GM12891 (cell line): ENCODE data around the gene PIK3CB.
"Not testable (repeated sequence)": the region's sequence is repeated elsewhere in the genome, so short reads cannot be mapped to it uniquely, and the experiment has no call there.

ENCODE experiments used
- DNase-seq: peaks from one replicate; pipeline ENCODE4 v3.0.0; 2011; ENCODE audit warnings: low spot score; ENCODE audit not compliant: insufficient read length
- FAIRE-seq: peaks from 2 replicates; lab custom pipeline; 2011; peaks lifted over from hg19 to GRCh38; lab: Jason Lieb, UNC
- PAX5 ChIP-seq: IDR thresholded peaks from 2 replicates; pipeline ENCODE4 v1.6.1; 2011; ENCODE audit warnings: low read length, moderate library complexity, mild to moderate bottlenecking; ENCODE audit not compliant: insufficient read depth, severe bottlenecking
- POLR2A ChIP-seq: IDR thresholded peaks from 2 replicates; pipeline ENCODE4 v1.6.1; 2011; ENCODE audit warnings: low read depth, low read length, control low read depth
- POLR2AphosphoS5 ChIP-seq: IDR thresholded peaks from 2 replicates; pipeline ENCODE4 v1.6.1; 2011; ENCODE audit warnings: low read depth, low read length, control low read depth
- POU2F2 ChIP-seq: IDR thresholded peaks from 2 replicates; pipeline ENCODE4 v1.6.1; 2011; ENCODE audit warnings: low read depth, mild to moderate bottlenecking, control low read depth, low read length, moderate library complexity
- SPI1 ChIP-seq: IDR thresholded peaks from 2 replicates; pipeline ENCODE4 v1.6.1; 2011; ENCODE audit warnings: low read depth, low read length, control low read depth
- TAF1 ChIP-seq: IDR thresholded peaks from 2 replicates; pipeline ENCODE4 v1.6.1; 2011; ENCODE audit warnings: low read depth, low read length, control low read depth

The PIK3CB gene

GRCh38 chr3:138829097-138829496 lies 5.6 kb downstream of the PIK3CB start:
- TF ChIP-seq POU2F2 = no peak
- TF ChIP-seq POLR2AphosphoS5 = no peak
- no peak for TF ChIP-seq TAF1
- TF ChIP-seq POLR2A = no peak
- TF ChIP-seq PAX5 = no peak
- no peak for TF ChIP-seq SPI1
- DNase-seq = no peak
- FAIRE-seq = no peak

- no peak for FAIRE-seq
Observed at GRCh38 chr3:138827222-138827621, 7.5 kb downstream of the PIK3CB start.

GRCh38 chr3:138825336-138825735 lies 9.4 kb downstream of the PIK3CB start:
- no peak for FAIRE-seq

More at GRCh38 chr3:138827222-138827621, 7.5 kb downstream of the PIK3CB start:
- DNase-seq = no peak
- no peak for TF ChIP-seq POLR2AphosphoS5
- no peak for TF ChIP-seq SPI1
- TF ChIP-seq POU2F2 = no peak
- TF ChIP-seq PAX5 = no peak

GRCh38 chr3:138824114-138824506 lies 10.6 kb downstream of the PIK3CB start:
- FAIRE-seq (no peak), DNase-seq (no peak)
- TF ChIP-seq POLR2A = no peak
- no peak for TF ChIP-seq POLR2AphosphoS5
- no peak for TF ChIP-seq PAX5
- no peak for TF ChIP-seq TAF1
- TF ChIP-seq SPI1 = no peak
- TF ChIP-seq POU2F2 = no peak

More at GRCh38 chr3:138825336-138825735, 9.4 kb downstream of the PIK3CB start:
- no peak for TF ChIP-seq POLR2AphosphoS5
- no peak for TF ChIP-seq TAF1
- TF ChIP-seq SPI1 = no peak
- TF ChIP-seq POLR2A = no peak
- no peak for TF ChIP-seq POU2F2
- TF ChIP-seq PAX5 = no peak
- no peak for DNase-seq

GRCh38 chr3:138820379-138820778 lies 14.3 kb downstream of the PIK3CB start:
- not testable (repeated sequence) for FAIRE-seq

GRCh38 chr3:138818185-138818860 lies 16.4 kb downstream of the PIK3CB start:
- DNase-seq (no peak), FAIRE-seq (no peak)
- TF ChIP-seq POLR2AphosphoS5 (no peak), TAF1 (no peak), SPI1 (no peak), POU2F2 (no peak), PAX5 (no peak), POLR2A (no peak)

More at GRCh38 chr3:138820379-138820778, 14.3 kb downstream of the PIK3CB start:
- not testable (repeated sequence) for DNase-seq

- no peak for FAIRE-seq
- DNase-seq = no peak
- TF ChIP-seq POLR2A (no peak), SPI1 (no peak), TAF1 (no peak), PAX5 (no peak), POU2F2 (no peak), POLR2AphosphoS5 (no peak)
Observed at GRCh38 chr3:138817695-138818094, 17.0 kb downstream of the PIK3CB start.

GRCh38 chr3:138812806-138813205 lies 21.9 kb downstream of the PIK3CB start:
- DNase-seq (no peak), FAIRE-seq (no peak)
- TF ChIP-seq POLR2AphosphoS5 (no peak), SPI1 (no peak), PAX5 (no peak), POU2F2 (no peak), TAF1 (no peak), POLR2A (no peak)

GRCh38 chr3:138809500-138810256 lies 25.1 kb downstream of the PIK3CB start:
- DNase-seq = no peak
- FAIRE-seq = no peak

More at GRCh38 chr3:138809500-138810256, 25.1 kb downstream of the PIK3CB start:
- TF ChIP-seq SPI1 (peak; percentile 61; the same call in 1 of the 2 replicates), POLR2A (no peak)
